Nephron progenitor cell (in vitro differentiated cells): Measurements from ENCODE around the gene CLCN1.

Experiments
- DNase-seq: peaks from one replicate; pipeline ENCODE4 v3.0.0; 2021
- H3K27ac Mint-ChIP-seq: 2 replicates; pipeline ENCODE4 v1.8.0; 2021; ENCODE audit warnings: mild to moderate bottlenecking, moderate library complexity, mixed read lengths
- H3K27me3 Mint-ChIP-seq: 2 replicates; pipeline ENCODE4 v1.8.0; 2021; ENCODE audit warnings: mild to moderate bottlenecking, low read depth, mixed read lengths; ENCODE audit not compliant: poor library complexity
- H3K36me3 Mint-ChIP-seq: 2 replicates; pipeline ENCODE4 v1.8.0; 2021; ENCODE audit warnings: low read depth, mixed read lengths
- H3K4me1 Mint-ChIP-seq: 2 replicates; pipeline ENCODE4 v1.8.0; 2021; ENCODE audit warnings: mixed read lengths
- H3K4me3 Mint-ChIP-seq: 2 replicates; pipeline ENCODE4 v1.8.0; 2021; ENCODE audit warnings: mild to moderate bottlenecking, moderate library complexity, mixed read lengths
- H3K9me3 Mint-ChIP-seq: 2 replicates; pipeline ENCODE4 v1.8.0; 2021; ENCODE audit warnings: mild to moderate bottlenecking, moderate library complexity, mixed read lengths
- TF ChIP-seq, protein P1 (sequence below): fragments of 200-600 bp; sonication (generic); IDR thresholded peaks from 2 replicates; pipeline ENCODE4 v1.5.0; 2021; ENCODE audit warnings: antibody characterized with exemption

The CLCN1 gene

GRCh38 chr7:143396182-143396581, 80.3 kb downstream of the CLCN1 start:
- no peaks in the 10 kb centered on the region for H3K9me3 Mint-ChIP-seq
- DNase-seq, result no peak
- TF ChIP-seq, protein P1, sequence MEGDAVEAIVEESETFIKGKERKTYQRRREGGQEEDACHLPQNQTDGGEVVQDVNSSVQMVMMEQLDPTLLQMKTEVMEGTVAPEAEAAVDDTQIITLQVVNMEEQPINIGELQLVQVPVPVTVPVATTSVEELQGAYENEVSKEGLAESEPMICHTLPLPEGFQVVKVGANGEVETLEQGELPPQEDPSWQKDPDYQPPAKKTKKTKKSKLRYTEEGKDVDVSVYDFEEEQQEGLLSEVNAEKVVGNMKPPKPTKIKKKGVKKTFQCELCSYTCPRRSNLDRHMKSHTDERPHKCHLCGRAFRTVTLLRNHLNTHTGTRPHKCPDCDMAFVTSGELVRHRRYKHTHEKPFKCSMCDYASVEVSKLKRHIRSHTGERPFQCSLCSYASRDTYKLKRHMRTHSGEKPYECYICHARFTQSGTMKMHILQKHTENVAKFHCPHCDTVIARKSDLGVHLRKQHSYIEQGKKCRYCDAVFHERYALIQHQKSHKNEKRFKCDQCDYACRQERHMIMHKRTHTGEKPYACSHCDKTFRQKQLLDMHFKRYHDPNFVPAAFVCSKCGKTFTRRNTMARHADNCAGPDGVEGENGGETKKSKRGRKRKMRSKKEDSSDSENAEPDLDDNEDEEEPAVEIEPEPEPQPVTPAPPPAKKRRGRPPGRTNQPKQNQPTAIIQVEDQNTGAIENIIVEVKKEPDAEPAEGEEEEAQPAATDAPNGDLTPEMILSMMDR, result no peak
- H3K27me3 Mint-ChIP-seq, result peaks cover 7% of the 10 kb centered on the region
- peaks cover 4% of the 10 kb centered on the region for H3K36me3 Mint-ChIP-seq
- peaks cover 10% of the 10 kb centered on the region for H3K4me1 Mint-ChIP-seq
- H3K4me3 Mint-ChIP-seq, result no peak overlapping the region
- no peak overlapping the region for H3K27ac Mint-ChIP-seq

DNA sequence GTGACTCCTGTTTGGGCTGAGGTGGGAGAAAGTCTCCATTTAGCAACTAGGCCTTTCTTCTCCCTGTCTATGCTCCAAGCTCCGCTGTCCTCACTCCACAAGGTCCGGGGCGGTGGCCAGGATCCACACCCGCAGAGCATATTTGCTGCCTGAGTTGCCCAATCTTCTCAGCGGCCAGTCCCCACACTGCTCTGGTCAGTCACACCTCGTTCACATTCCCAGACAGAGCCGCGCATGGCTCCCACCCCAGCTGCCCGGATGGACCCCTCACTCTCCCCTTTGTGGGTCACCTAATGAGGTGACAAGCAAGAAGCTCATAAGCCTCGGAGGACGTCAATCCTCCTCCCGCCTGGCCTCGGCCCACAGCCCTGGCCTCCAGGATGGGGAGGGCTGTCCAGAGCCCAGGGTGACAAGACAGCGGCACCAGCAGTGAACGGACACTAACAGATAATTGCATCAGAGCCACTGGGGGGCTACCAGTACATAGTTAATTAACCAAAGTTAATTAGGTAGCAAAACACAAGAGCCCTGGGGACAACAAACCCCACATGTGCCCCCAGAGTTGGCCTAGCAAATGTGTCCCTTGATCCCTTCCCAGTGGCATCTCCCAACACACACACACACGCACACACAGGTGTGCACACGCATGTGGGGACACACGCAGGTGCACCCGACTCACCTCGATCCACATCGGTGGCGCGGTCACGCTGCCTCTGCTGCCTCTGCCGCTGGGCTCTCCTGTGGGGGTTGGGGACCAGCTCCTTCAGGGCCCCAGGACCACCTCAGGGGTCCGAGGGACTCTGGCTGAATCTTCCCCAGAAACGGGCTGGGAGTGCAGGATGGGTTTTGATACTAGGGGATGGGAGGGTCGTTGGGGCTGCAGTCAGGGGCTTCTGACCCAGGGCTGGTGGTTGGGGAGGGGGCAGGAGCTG, 81.0 kb downstream of the CLCN1 start:
- TF ChIP-seq, protein P1, result no peak
- Mint-ChIP-seq H3K9me3 (no peaks in the 10 kb centered on the region), H3K27ac (no peak overlapping the region), H3K36me3 (peaks cover 4% of the 10 kb centered on the region), H3K4me1 (peaks cover 10% of the 10 kb centered on the region), H3K4me3 (no peak overlapping the region), H3K27me3 (peaks cover 12% of the 10 kb centered on the region)
- no peak for DNase-seq

DNA sequence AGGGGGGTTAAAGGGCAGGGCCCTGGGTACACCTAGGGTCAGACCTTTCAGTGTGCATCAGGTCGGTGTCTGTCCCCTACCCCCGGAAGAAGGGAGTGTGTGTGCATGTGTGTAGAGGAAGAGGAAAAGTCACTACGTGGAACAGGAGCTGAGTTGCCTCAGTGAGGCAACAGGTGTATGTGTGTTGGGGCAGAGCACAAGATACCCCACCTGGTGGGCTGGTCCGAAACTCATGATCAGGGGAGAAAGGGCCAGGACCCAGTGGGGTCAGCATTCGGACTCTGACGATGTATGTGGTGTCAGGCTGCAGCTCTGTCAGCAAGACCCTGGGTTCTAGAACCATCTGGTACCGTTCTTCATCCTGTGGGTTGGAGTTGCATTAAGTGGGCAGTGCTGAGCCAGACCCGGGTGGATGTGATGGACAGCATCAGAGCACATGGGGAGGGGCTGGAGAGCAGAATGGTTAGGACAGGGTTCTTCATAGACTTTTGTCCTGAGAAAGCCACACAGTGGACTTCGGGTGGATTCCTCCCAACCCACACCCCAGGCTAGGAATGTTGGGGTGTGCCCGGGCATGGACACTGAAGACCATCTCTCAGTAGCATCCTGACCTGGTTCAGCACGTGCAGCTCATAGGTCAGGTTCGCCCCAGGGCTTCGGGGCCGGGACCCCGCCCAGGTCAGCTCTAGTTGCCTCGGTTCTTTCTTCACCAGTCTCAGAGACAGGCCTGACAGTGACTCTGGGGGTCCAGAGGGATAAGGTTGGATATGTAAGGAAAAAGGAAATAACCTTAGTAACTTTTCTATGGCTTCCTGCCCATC, 82.0 kb downstream of the CLCN1 start:
- no peak overlapping the region for H3K27ac Mint-ChIP-seq
- no peak overlapping the region for H3K4me3 Mint-ChIP-seq
- no peaks in the 10 kb centered on the region for H3K9me3 Mint-ChIP-seq
- H3K36me3 Mint-ChIP-seq, result peaks cover 2% of the 10 kb centered on the region
- H3K4me1 Mint-ChIP-seq, result peaks cover 10% of the 10 kb centered on the region
- no peak for DNase-seq
- peaks cover 17% of the 10 kb centered on the region for H3K27me3 Mint-ChIP-seq
- TF ChIP-seq, protein P1, result no peak

DNA sequence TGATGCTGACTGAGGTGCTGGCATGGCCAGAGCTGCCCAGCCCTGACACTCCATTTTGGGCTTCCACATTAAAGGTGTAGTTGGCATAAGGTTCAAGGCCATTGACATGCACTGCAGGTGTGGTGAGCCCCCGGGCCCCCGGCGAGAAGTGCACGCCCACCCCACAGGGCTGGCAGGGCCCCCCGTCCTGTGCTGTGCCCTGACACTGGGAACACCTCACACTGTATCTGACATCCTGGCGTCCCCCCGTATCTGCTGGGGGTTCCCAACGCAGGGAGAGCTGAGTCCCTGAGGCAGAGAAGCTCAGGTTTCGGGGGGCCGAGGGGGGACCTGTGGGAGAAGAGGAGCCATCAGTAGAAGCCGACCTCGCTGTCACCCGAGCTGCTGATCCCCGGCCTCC, 82.7 kb downstream of the CLCN1 start:
- peaks cover 15% of the 10 kb centered on the region for H3K27me3 Mint-ChIP-seq
- H3K36me3 Mint-ChIP-seq, result no peaks in the 10 kb centered on the region
- TF ChIP-seq, protein P1, result no peak
- no peak overlapping the region for H3K4me3 Mint-ChIP-seq
- peaks cover 10% of the 10 kb centered on the region for H3K4me1 Mint-ChIP-seq
- no peaks in the 10 kb centered on the region for H3K9me3 Mint-ChIP-seq
- no peak for DNase-seq
- no peak overlapping the region for H3K27ac Mint-ChIP-seq

GRCh38 chr7:143399151-143399550, 83.2 kb downstream of the CLCN1 start:
- Mint-ChIP-seq H3K36me3 (no peaks in the 10 kb centered on the region), H3K4me1 (peaks cover 10% of the 10 kb centered on the region), H3K27me3 (peaks cover 15% of the 10 kb centered on the region), H3K4me3 (no peak overlapping the region), H3K27ac (no peak overlapping the region), H3K9me3 (no peaks in the 10 kb centered on the region)
- DNase-seq, result no peak
- TF ChIP-seq, protein P1, result no peak
